HG03558 (cell line): ENCODE results near the gene ANO2.

Experiments used
- ATAC-seq: cut with Tn5 transposase; IDR thresholded peaks from one replicate; pipeline ENCODE4 v1.9.1; 2021; ENCODE audit warnings: moderate number of reproducible peaks; ENCODE audit not compliant: unreplicated experiment; ENCODE audit errors: extremely low read depth

Gene ANO2

DNA sequence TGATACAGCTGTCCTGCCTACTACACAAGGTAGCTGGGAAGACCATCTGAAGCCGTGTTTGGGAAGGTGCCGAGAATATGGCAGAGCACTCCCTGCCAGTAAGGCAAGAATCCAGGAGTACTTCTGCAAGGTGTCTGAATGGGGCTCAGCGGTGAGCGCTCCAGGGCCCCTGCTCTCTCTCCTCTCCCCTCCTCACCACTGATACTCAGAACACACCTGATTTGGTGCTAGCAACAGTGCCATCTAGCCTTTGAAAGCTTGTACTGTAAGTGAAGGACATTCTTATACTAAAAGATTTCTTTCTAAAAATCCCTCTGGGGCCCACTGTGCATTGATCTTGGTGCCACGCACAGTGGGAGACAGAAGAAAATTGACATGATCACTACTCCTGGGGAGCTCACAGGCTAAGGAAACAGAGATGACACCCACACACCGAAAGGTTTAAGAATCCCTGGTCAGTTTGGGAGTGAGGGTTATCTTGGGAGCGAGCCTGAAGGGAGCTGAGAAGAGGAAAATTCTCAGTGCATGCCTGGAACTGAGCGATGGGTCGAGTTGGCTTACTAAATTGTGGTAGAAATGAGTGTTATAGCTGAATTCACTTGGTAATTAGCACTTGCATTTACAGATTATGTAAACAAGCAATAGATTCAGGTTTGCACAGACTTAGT lies 296.2 kb downstream of the ANO2 start:
- ATAC-seq, result no peak

DNA sequence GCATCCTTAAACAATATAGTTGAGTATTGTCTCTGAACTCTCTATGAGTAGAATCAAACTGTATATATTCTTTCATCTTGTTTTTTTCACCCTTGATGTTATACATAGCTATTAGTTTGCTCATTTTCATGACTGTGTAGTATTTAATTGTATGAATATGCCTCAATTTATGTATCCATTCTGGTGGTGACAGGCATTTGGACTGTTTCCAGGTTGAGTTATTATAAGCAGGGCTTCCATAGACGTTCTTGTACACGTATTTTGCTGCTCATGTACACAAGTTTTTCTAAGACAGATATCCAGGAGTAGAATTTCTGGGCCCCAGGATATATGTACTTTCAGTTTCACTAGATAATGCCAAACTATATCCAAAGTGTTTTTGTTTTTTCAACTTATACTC lies 301.8 kb downstream of the ANO2 start:
- ATAC-seq, result no peak

- no peak for ATAC-seq
Observed at GRCh38 chr12:5637698-5638097, 307.4 kb downstream of the ANO2 start.

GRCh38 chr12:5636907-5637306 lies 308.2 kb downstream of the ANO2 start:
- no peak for ATAC-seq

DNA sequence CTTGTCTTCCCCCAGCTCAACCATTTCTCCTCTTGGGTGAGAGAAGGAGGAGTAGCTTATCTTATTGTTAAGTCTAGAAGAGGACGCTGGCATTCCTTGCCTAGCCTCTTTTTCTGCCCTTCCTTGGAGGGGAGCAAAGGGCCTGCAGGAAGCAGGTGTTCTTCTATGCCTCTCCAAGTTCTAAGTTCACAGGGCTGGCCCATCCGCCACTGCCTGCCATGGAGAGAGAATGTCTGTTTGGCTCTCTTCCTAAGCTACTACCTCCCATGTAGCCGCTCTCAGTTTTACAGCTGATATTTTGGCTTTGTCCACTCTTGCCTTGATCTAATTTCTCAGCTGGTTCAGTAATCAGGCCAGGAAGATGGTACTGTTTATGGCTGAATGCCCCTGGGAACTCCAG lies 312.0 kb downstream of the ANO2 start:
- no peak for ATAC-seq

- ATAC-seq, result no peak
Observed at GRCh38 chr12:5632453-5632852, 312.6 kb downstream of the ANO2 start.

GRCh38 chr12:5631497-5631896 lies 313.6 kb downstream of the ANO2 start:
- ATAC-seq, result no peak

DNA sequence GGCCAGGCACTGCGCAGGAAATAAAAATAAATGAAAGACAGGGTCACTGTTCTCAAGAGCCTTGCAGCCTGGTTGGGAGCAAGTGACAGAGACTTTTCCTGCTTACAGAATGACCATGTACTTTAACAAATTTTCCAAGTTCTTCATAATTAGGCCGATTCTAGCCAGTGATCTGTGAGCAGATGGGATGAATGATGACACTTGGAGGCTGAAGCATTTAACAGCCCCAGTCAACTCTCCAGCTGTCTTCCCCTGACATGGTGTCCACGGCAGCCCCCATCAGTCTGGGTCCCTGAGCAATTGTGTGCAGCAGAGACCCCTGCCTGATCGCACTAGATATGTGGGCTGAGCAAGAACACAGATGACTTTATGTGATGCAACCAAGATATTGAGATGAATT lies 314.3 kb downstream of the ANO2 start:
- ATAC-seq, result no peak

- no peak for ATAC-seq
Observed at GRCh38 chr12:5628501-5628900, 316.6 kb downstream of the ANO2 start.

GRCh38 chr12:5627053-5627630 lies 317.9 kb downstream of the ANO2 start:
- ATAC-seq, result no peak

DNA sequence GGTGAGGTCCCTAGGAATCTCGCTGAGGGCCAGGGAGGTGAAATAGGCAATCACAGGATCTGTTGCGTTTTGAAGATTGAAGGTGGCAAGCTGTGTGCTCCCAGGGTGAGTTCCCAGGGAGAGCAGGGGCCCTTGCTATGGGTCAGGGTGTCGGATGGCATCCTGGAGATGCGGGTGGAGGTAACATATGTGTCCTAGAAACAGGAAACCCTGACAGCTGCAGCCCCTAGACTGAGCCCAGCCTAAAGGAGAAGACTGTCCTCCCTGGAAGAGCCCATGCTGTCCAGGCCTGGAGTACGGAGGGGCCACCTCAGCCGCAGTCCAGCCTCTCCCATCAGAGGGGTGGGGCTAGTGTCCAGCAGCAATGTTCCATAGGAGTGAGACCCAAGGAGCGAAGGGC lies 318.9 kb downstream of the ANO2 start:
- ATAC-seq, result no peak

DNA sequence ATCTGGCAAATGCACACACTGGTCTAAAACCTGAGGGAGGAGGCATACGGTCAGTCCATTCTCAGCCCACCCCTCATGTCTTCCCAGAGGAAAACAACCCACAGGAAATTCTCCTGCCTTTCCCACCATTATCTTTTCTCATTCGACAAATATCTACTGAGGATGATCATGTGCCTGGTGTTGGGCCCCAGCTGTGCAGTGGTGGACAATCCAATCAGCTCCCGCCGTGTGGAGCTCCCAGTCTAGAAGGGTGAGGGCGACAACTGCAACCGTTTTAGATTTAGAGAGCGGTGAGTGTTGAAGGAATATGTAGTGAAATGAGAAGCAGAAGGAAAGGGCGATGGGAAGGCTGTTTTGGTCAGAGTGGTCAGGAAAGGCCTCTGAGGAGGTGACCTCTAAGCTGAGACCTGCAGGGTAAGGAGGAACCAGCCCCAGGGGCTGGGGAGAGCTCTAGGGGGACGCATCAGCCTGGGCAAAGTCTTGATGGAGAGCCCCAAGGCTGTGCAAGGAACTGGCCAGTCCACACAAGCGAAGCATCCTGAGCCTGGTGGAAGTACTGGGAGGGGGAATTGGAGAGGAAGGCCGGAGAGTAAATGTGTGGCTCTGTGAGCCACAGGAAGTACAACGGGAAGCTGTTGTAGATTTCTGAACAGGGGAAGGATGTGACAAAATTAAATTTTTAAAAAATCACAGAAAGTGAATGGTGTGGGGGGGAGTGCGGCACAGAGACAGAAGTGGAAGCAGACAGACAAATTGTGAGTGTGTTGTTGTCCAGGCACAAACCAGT lies 320.4 kb downstream of the ANO2 start:
- no peak for ATAC-seq

DNA sequence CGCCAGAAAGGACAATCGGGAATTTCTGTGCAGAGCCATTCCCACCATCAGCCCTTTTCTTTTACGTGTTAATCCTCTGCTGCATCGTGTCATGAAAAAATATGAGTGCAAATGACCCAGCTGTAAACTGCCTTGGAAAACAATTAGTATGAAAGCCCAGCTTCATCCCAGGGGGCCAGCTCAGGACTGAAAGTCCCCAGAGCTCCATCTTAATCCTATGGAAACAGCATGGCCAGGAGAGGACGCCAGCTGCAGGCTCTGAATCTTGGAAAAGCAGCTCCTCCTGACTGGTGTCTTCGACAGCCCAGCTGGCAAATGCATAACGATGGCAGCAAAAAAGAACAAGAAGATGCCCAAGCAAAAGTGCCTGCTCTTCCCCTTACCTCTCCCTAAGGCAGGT lies 321.6 kb downstream of the ANO2 start:
- ATAC-seq, result no peak

DNA sequence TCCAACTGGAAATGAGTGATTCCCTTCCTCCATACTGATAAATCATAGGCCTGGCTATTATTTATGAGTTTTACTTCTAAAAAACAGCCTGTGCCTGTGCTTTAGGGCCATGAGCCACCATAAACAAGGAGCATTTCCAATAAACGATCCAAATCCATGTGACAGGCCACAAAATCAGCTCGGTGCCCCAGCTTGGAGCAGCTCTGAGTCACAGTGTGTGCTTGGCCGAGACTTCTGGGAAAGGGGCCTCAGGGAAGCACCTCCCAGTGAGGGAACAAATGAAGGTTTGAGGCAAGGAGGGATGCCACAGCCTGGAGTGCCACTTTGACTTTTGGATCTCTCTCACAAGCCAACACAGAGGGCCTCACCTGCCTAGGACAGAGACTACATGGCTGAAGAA lies 322.8 kb downstream of the ANO2 start:
- no peak for ATAC-seq

- no peak for ATAC-seq
Observed at GRCh38 chr12:5621329-5621728, 323.7 kb downstream of the ANO2 start.

DNA sequence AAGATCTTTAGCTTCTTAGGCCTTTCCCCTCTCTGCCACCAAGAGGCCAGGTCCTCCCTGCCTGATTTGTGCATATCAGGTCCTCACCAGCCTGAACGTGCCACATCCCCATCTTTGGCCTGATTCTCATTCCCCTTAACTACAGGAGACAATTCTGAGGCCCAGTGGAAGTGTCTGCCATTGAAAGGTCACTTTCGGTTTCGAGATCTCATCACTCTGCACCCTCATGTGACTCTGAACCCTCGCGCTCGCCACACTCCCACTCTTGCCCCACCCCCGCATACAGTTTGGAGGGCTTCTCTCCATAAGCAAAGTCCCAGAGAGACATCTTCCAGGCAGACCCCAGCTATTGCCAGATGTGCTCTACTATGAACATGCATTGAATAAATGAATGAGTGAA lies 324.2 kb downstream of the ANO2 start:
- no peak for ATAC-seq

DNA sequence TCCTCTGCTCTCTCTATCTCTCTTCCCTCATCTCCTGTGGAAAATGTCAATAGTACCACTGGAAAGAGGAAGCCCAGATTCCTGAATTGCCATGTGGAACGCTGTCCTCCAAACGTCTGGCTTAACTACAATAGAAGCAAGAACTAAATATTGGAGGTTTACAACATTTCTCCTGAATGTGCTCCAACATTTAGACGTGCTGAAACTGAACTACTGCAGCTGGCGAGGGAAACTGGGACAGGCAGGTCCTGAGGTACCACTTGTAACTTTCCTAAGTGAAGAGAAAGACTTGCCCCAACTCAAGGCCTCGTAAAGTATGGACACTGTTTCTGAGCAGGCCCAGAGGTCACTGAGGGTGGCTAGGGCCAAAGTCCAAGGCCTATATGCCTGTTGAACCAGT lies 325.4 kb downstream of the ANO2 start:
- no peak for ATAC-seq

- no peak for ATAC-seq
Observed at GRCh38 chr12:5616854-5617253, 328.2 kb downstream of the ANO2 start.

GRCh38 chr12:5615760-5616159 lies 329.3 kb downstream of the ANO2 start:
- ATAC-seq, result no peak

DNA sequence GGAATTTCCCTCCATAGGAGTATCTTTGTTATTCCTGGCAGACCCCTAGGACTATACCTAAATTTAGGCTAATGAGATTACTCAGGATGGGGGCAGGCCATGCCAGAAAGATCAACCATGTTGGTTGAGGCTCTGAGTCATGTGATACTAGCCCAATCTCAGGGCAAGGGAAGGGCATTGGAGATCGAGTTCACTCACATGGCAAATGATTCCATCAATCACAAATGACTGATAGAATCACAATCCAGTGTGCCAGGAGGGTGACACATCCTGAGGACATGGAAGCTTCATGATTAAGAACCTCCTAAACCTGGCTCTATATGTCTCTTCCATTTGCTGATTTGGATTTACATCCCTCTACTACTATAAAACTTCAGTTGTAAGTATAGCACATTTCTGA lies 330.8 kb downstream of the ANO2 start:
- ATAC-seq, result no peak

DNA sequence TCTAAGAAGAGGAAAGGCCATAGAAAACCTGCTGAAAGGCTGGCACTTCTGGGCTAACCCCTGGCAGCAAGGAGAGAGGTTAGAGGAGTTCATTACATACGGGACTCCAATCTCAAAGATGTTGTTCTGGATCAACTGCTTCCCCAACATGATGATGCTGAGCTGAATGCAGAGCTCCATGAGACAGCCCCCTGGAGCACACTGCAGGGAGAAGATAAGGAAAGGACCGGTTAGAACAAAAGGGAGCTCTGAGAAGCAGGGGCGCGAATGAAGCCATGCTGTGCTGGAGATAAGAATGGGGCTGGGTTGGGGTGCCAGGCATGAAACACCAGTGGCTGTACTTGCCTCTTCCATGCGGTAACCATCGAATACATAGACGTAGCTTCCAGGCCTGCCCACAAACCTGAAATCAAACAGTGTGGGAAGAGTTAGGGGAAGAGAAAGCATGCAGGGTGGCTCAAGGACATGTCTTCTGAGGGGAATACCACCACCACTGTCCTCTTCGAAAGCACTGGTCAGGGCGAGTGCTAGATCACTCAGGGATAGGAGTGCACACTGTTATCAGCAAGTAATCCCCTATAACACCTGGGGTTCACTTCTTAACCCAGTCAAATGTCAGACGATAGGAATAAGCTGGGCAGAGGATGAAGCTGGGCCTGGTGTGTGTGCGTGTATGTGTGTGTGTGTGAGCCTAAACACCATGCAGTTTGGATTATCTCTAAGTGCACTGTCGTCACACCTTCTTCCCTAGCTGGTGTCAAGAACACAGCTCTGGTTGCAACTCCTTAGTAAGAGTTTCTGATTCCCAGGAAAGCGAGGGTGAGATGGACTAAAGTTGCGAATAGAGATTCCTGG lies 332.3 kb downstream of the ANO2 start:
- ATAC-seq, result no peak
